Measurements from ENCODE around the gene TET3.
A peak's percentile ranks its signal among the peaks of the same experiment; 100 is the strongest.

DNA sequence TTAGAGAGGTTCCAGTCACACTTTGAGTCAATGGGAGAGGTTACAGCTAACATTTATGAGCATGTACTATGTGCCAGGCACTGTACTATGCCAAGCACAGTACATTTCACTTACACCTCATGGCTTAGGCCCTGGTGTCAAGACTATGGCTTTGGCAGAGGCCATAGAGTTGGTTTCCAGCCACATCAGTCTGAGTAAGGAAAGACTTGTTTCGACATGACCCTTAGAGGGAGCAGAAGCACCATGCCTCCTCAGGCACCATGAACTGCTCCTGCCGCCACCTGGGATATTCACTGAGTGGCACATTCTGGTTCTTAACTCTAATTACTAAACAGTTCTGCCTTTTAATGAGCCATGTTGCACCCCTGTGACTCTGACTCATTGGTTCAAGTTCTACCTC is 45.3 kb upstream of the TET3 start:
- TF ChIP-seq, protein P1, sequence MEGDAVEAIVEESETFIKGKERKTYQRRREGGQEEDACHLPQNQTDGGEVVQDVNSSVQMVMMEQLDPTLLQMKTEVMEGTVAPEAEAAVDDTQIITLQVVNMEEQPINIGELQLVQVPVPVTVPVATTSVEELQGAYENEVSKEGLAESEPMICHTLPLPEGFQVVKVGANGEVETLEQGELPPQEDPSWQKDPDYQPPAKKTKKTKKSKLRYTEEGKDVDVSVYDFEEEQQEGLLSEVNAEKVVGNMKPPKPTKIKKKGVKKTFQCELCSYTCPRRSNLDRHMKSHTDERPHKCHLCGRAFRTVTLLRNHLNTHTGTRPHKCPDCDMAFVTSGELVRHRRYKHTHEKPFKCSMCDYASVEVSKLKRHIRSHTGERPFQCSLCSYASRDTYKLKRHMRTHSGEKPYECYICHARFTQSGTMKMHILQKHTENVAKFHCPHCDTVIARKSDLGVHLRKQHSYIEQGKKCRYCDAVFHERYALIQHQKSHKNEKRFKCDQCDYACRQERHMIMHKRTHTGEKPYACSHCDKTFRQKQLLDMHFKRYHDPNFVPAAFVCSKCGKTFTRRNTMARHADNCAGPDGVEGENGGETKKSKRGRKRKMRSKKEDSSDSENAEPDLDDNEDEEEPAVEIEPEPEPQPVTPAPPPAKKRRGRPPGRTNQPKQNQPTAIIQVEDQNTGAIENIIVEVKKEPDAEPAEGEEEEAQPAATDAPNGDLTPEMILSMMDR (optimal IDR thresholded peaks at IDR 0.05 in 1 of 3, IDR thresholded peaks at IDR 0.05 in 1 of 3, conservative IDR thresholded peaks at IDR 0.05 in 1 of 3; ENCODE audit: extremely low read depth in 1 of 3, insufficient read depth in 2 of 3, low read length in 3 of 3) = peak; percentile 24 to 65 (median 37)
- no peak for TF ChIP-seq EZH2 (IDR thresholded peaks at IDR 0.05; ENCODE audit: low read length)

Data from keratinocyte (primary cell).